ENCODE data around the gene SLC45A1. TPM values are rescaled to one million over a fixed set of nuclear protein-coding genes. Genes with fewer than 3 reads are reported as not detected.
A peak's percentile ranks its signal among the peaks of the same experiment; 100 is the strongest.

The SLC45A1 gene
- polyA plus RNA-seq, 1 donor (not counting 4 experiments of a cell fraction or from before 2014, with no cell fraction given) = 0.14 TPM

DNA sequence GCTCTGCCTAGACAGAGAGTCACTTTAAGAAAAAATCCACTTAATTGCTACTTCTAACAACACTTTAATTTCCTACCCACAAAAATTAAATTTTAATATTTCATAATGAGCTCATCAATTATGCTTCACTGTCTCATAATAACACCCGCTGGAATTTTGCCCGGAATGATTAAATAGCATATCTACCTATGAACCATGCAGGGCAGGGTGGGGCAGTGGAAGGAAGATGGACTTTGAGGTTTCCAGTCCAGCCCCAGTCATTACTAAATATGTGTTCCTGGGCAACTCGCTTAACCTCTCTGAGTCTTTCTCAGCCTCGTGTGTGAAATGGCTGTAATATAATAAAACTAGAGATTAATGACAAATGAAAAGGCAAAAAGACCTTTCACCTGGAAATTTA lies 32.8 kb upstream of the SLC45A1 start:
- DNase-seq (ENCODE audit: low read depth, low spot score) (peak; percentile 42), FAIRE-seq (no peak)
- Histone ChIP-seq H3K9ac (ENCODE audit: control insufficient read depth, extremely low read depth, insufficient read depth, low read length) (no peak overlapping the region), H3K9me3 (ENCODE audit: control insufficient read depth, low read depth, low read length) (no peaks in the 10 kb centered on the region), H3K4me2 (ENCODE audit: control insufficient read depth, extremely low read depth, insufficient read depth, low read depth, low read length) (no peak overlapping the region), H3K27ac (ENCODE audit: control insufficient read depth, insufficient read depth, low read length) (no peak overlapping the region), H3K79me2 (ENCODE audit: control insufficient read depth, insufficient read depth, low read length) (no peaks in the 10 kb centered on the region), H3K4me3 (ENCODE audit: control insufficient read depth in 2 of 3, extremely low read depth in 1 of 3, insufficient read depth in 2 of 3, low read depth in 1 of 3, low read length in 3 of 3) (no peak overlapping the region), H3K4me1 (ENCODE audit: control insufficient read depth, extremely low read depth, insufficient read depth, low read length) (no peaks in the 10 kb centered on the region), H4K20me1 (ENCODE audit: control insufficient read depth, extremely low read depth, insufficient read depth, low read length) (no peaks in the 10 kb centered on the region), H3K27me3 (ENCODE audit: control insufficient read depth, extremely low read depth, insufficient read depth, low read length) (no peaks in the 10 kb centered on the region), H3K9me1 (ENCODE audit: control insufficient read depth, extremely low read depth, insufficient read depth, low read length) (no peaks in the 10 kb centered on the region), H2AFZ (ENCODE audit: control insufficient read depth, low read length) (no peak overlapping the region), H3K36me3 (ENCODE audit: control insufficient read depth in 2 of 2, extremely low read depth in 1 of 2, insufficient read depth in 2 of 2, low read length in 2 of 2) (no peaks in the 10 kb centered on the region)
- dilution Hi-C loops (cut with MboI; ENCODE audit: extremely low pct_ligation_motif_present, low sequenced_read_pairs) = no loop called here
- TF ChIP-seq, protein P1, sequence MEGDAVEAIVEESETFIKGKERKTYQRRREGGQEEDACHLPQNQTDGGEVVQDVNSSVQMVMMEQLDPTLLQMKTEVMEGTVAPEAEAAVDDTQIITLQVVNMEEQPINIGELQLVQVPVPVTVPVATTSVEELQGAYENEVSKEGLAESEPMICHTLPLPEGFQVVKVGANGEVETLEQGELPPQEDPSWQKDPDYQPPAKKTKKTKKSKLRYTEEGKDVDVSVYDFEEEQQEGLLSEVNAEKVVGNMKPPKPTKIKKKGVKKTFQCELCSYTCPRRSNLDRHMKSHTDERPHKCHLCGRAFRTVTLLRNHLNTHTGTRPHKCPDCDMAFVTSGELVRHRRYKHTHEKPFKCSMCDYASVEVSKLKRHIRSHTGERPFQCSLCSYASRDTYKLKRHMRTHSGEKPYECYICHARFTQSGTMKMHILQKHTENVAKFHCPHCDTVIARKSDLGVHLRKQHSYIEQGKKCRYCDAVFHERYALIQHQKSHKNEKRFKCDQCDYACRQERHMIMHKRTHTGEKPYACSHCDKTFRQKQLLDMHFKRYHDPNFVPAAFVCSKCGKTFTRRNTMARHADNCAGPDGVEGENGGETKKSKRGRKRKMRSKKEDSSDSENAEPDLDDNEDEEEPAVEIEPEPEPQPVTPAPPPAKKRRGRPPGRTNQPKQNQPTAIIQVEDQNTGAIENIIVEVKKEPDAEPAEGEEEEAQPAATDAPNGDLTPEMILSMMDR (optimal IDR thresholded peaks at IDR 0.05 in 1 of 3, IDR thresholded peaks at IDR 0.05 in 1 of 3, conservative IDR thresholded peaks at IDR 0.05 in 1 of 3; ENCODE audit: extremely low read depth in 1 of 3, insufficient read depth in 2 of 3, low read length in 3 of 3) = no peak
- no peak for TF ChIP-seq EZH2 (IDR thresholded peaks at IDR 0.05; ENCODE audit: low read length)

DNA sequence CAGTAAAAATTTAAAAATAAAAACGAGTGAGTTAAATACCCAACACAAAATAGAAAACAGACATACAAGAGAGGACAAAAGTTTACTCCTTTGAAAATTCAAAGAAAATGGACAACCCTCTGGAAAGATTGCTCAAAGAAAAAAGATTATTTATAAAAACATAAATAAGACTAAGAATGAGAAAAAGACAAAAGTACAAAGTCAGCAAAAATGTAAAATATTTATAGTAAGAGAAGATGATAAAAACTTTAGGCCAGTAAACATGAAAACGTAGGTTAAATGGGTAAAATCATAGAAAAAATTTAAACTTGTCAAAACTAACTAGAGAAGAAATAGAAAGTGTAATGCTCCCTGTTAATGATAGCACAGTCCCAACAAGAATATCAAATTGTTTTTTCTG lies 31.9 kb upstream of the SLC45A1 start:
- no peak for DNase-seq (ENCODE audit: low read depth, low spot score)
- TF ChIP-seq EZH2 (IDR thresholded peaks at IDR 0.05; ENCODE audit: low read length) = no peak
- TF ChIP-seq, protein P1 (optimal IDR thresholded peaks at IDR 0.05 in 1 of 3, IDR thresholded peaks at IDR 0.05 in 1 of 3, conservative IDR thresholded peaks at IDR 0.05 in 1 of 3; ENCODE audit: extremely low read depth in 1 of 3, insufficient read depth in 2 of 3, low read length in 3 of 3) = no peak
- Histone ChIP-seq H3K9me1 (ENCODE audit: control insufficient read depth, extremely low read depth, insufficient read depth, low read length) (no peaks in the 10 kb centered on the region), H3K4me3 (ENCODE audit: control insufficient read depth in 2 of 3, extremely low read depth in 1 of 3, insufficient read depth in 2 of 3, low read depth in 1 of 3, low read length in 3 of 3) (no peak overlapping the region), H4K20me1 (ENCODE audit: control insufficient read depth, extremely low read depth, insufficient read depth, low read length) (no peaks in the 10 kb centered on the region), H3K36me3 (ENCODE audit: control insufficient read depth in 2 of 2, extremely low read depth in 1 of 2, insufficient read depth in 2 of 2, low read length in 2 of 2) (no peaks in the 10 kb centered on the region), H3K4me2 (ENCODE audit: control insufficient read depth, extremely low read depth, insufficient read depth, low read depth, low read length) (no peak overlapping the region), H3K4me1 (ENCODE audit: control insufficient read depth, extremely low read depth, insufficient read depth, low read length) (no peaks in the 10 kb centered on the region), H3K27ac (ENCODE audit: control insufficient read depth, insufficient read depth, low read length) (no peak overlapping the region), H3K27me3 (ENCODE audit: control insufficient read depth, extremely low read depth, insufficient read depth, low read length) (no peaks in the 10 kb centered on the region), H3K9me3 (ENCODE audit: control insufficient read depth, low read depth, low read length) (no peaks in the 10 kb centered on the region), H2AFZ (ENCODE audit: control insufficient read depth, low read length) (no peak overlapping the region), H3K9ac (ENCODE audit: control insufficient read depth, extremely low read depth, insufficient read depth, low read length) (no peak overlapping the region), H3K79me2 (ENCODE audit: control insufficient read depth, insufficient read depth, low read length) (no peaks in the 10 kb centered on the region)
- FAIRE-seq = no peak
- dilution Hi-C loops (cut with MboI; ENCODE audit: extremely low pct_ligation_motif_present, low sequenced_read_pairs) = no loop called here
